DOHH2 (cell line): Measurements from ENCODE around the gene CCDC88C.

ENCODE experiments used
- CTCF ChIP-seq: fragments of 200-600 bp; sonication (generic); IDR thresholded peaks from one replicate; pipeline ENCODE4 v1.5.1; 2014; ENCODE audit warnings: antibody characterized with exemption, mild to moderate bottlenecking, low read depth, low read length; ENCODE audit not compliant: poor library complexity, severe bottlenecking
- EZH2phosphoT487 ChIP-seq: fragments of 200-600 bp; sonication (generic); IDR thresholded peaks from 2 replicates; pipeline ENCODE4 v1.6.1; 2017; ENCODE audit warnings: borderline replicate concordance, mild to moderate bottlenecking, antibody characterized with exemption, low read length, moderate library complexity, mixed read lengths

GRCh38 chr14:91284791-91285548 lies 132.7 kb downstream of the CCDC88C start:
- TF ChIP-seq CTCF (no peak), EZH2phosphoT487 (no peak)
